ENCODE data around the gene TM9SF2.

TM9SF2 gene

DNA sequence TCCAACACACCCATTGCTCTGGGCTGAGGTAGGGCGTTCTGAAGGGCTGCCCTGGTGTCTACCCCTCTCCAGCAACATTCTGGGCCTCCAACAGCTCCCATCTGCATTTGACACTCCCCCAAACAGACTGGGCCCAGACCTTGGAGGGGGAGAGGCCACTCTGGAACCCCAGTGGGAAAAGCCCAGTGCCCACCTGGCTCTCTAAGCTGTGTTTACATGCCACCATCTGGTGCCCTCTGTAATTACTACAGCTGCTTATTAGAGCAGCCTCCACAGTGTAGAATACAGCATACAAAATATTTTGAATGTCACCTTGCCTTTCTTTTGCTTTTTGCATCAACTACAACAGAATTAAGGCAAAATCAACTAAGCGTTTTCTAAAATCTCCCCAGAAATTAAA lies 35.8 kb upstream of the TM9SF2 start:
- H3K4me3 ChIP-seq (ENCODE audit: low read depth, low read length) = no peak overlapping the region
- TF ChIP-seq, protein P1, sequence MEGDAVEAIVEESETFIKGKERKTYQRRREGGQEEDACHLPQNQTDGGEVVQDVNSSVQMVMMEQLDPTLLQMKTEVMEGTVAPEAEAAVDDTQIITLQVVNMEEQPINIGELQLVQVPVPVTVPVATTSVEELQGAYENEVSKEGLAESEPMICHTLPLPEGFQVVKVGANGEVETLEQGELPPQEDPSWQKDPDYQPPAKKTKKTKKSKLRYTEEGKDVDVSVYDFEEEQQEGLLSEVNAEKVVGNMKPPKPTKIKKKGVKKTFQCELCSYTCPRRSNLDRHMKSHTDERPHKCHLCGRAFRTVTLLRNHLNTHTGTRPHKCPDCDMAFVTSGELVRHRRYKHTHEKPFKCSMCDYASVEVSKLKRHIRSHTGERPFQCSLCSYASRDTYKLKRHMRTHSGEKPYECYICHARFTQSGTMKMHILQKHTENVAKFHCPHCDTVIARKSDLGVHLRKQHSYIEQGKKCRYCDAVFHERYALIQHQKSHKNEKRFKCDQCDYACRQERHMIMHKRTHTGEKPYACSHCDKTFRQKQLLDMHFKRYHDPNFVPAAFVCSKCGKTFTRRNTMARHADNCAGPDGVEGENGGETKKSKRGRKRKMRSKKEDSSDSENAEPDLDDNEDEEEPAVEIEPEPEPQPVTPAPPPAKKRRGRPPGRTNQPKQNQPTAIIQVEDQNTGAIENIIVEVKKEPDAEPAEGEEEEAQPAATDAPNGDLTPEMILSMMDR (IDR thresholded peaks at IDR 0.05; ENCODE audit: control insufficient read depth, extremely low read depth, insufficient read depth) = no peak
- DNase-seq (ENCODE audit: low read depth) = no peak

DNA sequence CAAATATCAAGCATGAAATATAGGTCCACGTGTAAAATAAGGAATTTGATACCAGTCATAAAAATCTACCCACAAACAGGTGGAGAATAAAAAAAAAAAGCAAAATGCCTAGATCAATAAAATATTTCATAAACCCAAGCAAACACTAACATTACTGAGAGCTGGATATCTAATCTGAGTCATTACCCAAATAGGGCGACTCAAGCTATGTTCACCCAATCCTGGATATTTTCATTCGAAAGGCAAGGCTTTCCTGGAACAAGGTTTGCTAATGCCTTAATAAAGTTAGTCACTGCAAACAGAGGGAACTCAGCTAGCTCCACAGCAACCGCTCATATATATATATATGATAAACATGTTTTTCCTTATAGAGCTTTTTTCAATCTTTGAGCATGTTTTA lies 33.5 kb upstream of the TM9SF2 start:
- H3K4me3 ChIP-seq (ENCODE audit: low read depth, low read length) = no peak overlapping the region
- TF ChIP-seq, protein P1 (IDR thresholded peaks at IDR 0.05; ENCODE audit: control insufficient read depth, extremely low read depth, insufficient read depth) = no peak
- no peak for DNase-seq (ENCODE audit: low read depth)

DNA sequence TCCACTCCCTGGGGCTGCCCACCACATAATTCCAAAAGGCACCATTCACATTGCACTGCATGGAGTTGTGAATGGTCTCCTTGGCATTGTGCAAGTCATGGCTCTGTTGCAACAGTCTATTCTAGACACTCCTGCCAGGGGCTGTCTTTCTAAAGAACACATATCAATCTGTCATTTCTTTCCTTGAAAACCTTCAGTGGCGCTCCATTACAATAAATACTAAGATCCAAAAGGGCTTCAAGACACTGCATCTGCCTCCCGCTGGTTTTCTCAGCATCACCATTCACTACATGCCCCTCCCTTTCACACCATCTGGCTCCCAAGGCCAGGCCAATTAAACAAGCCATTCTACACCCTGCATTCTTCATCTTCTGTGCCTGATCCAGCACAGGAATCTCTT lies 32.2 kb upstream of the TM9SF2 start:
- TF ChIP-seq, protein P1 (IDR thresholded peaks at IDR 0.05; ENCODE audit: control insufficient read depth, extremely low read depth, insufficient read depth) = no peak
- DNase-seq (ENCODE audit: low read depth) = no peak
- no peak overlapping the region for H3K4me3 ChIP-seq (ENCODE audit: low read depth, low read length)

DNA sequence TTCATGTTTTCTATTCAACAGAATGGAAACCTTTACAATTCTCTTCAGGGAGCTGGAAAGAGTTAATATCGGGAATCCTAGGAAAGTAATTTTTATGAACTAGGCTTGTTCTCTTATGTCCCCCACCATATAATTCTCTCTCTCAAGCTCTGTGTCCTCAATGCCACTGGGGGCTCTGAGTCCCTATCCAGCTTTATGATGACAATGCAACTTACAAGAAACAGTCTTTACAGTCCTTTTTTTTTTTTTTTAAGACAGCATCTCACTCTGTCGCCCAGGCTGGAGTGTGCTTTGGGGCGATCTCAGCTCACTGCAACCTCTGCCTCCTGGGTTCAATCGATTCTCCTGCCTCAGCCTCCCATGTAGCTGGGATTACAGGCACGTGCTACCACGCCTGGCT lies 31.2 kb upstream of the TM9SF2 start:
- H3K4me3 ChIP-seq (ENCODE audit: low read depth, low read length) = no peak overlapping the region
- DNase-seq (ENCODE audit: low read depth) = no peak
- TF ChIP-seq, protein P1 (IDR thresholded peaks at IDR 0.05; ENCODE audit: control insufficient read depth, extremely low read depth, insufficient read depth) = no peak

DNA sequence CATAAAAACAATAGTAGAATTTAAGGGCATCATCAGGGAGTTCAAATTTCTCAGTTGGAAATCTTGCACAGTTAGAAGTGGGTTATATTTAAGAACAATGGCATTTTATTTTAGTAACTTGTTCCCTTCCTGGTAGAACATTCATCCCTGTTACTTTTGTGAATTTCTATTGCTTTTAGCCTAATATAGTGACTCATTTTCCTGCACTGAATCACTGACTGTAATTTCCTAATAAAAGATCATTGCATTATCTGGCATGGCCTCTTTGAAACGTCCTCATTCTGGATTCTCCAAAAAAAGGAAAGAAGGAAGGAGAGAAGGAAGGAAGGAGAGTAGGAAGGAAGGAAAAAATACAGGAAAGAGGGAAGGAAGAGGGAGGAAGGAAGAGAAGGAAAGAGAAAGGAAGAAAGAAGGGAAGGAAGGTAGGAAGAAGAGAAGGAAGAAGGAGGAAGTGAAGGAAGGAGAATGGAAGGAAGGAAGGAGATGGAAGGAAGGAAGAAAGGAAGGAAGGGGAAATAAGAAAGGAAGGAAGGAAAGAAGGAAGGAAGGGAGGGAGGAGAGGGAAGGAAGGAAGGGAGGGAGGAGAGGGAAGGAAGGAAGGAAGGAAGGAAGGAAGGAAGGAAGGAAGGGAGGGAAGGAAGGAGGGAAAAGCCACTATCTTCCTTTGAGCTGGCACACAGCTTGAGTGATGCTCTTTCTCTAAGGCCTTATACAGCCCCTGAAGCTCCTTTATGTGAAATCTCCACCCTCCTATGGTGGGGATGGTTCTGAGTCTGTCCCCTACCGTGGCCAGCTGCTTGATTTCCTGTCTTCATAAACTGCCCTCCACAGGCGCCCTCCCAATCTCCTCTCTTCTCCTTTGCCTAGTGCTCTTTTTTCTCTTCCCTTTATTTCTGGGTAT lies 29.8 kb upstream of the TM9SF2 start:
- H3K4me3 ChIP-seq (ENCODE audit: low read depth, low read length) = no peak overlapping the region
- TF ChIP-seq, protein P1 (IDR thresholded peaks at IDR 0.05; ENCODE audit: control insufficient read depth, extremely low read depth, insufficient read depth) = no peak
- DNase-seq (ENCODE audit: low read depth) = no peak

DNA sequence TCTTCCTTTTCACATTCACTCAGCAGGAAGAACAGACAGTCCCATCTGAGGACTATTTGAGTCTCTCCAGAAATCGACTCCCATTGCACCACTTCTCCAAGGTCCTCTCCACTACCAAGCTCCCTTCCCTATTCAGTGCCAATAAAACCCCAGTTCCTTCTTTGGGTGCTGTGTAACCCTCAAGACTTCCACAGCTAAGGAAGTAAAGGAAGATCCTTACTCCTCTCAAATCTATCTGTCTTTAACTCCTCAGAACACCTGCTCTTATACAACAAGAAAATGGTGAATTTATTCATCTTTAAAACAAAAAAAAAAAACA lies 29.2 kb upstream of the TM9SF2 start:
- DNase-seq (ENCODE audit: low read depth) = no peak
- TF ChIP-seq, protein P1 (IDR thresholded peaks at IDR 0.05; ENCODE audit: control insufficient read depth, extremely low read depth, insufficient read depth) = no peak
- H3K4me3 ChIP-seq (ENCODE audit: low read depth, low read length) = no peak overlapping the region

DNA sequence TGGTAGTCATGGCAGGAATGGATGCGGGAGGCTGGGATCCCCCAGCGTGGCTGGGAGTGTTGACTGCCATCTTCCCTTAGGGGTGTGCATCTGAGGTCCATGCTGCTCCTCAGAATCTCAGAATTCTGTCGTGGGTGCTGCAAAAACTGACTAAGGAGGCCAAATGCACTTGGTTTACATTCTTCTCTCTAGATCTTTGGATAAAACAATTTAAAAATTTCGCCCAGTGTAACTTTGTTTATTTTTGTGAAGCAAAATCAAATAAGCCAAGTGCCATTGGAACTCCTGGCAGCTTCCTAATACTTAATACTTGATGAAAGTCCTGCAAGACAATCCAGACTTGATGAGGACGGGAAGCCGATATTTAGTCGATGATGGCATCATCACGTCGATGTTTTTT lies 27.8 kb upstream of the TM9SF2 start:
- DNase-seq (ENCODE audit: low read depth) = no peak
- TF ChIP-seq, protein P1 (IDR thresholded peaks at IDR 0.05; ENCODE audit: control insufficient read depth, extremely low read depth, insufficient read depth) = no peak

More for the DNA sequence above, 27.8 kb upstream of the TM9SF2 start:
- no peak overlapping the region for H3K4me3 ChIP-seq (ENCODE audit: low read depth, low read length)
